OCI-LY1 (cell line): Measurements from ENCODE around the gene GFOD2.
A peak's percentile ranks its signal among the peaks of the same experiment; 100 is the strongest.

Source experiments
- H2AFZ ChIP-seq: fragments of 200-600 bp; sonication (generic), shearing (Covaris generic); 2 replicates; pipeline ENCODE4 v1.6.0; 2014; ENCODE audit warnings: antibody characterized with exemption, mild to moderate bottlenecking, low read length
- H3F3A ChIP-seq: fragments of 200-600 bp; sonication (generic), shearing (Covaris generic); 2 replicates; pipeline ENCODE4 v1.6.0; 2014; ENCODE audit warnings: mild to moderate bottlenecking, antibody characterized with exemption, low read length, moderate library complexity; ENCODE audit not compliant: insufficient read depth
- H3K27ac ChIP-seq: fragments of 200-600 bp; sonication (generic); 2 replicates; pipeline ENCODE4 v1.5.1; 2014; ENCODE audit warnings: low read length, mixed run types, mild to moderate bottlenecking, low read depth; ENCODE audit not compliant: poor library complexity, severe bottlenecking
- H3K27me3 ChIP-seq: fragments of 200-600 bp; sonication (generic); 2 replicates; pipeline ENCODE4 v1.6.0; 2014; ENCODE audit warnings: antibody characterized with exemption, mild to moderate bottlenecking, low read length, moderate library complexity; ENCODE audit not compliant: insufficient read depth
- H3K36me3 ChIP-seq: fragments of 200-600 bp; sonication (generic); 2 replicates; pipeline ENCODE4 v1.6.1; 2014; ENCODE audit warnings: mild to moderate bottlenecking, antibody characterized with exemption, low read length, moderate library complexity, mixed read lengths; ENCODE audit not compliant: insufficient read depth
- H3K4me1 ChIP-seq: fragments of 200-600 bp; sonication (generic); 2 replicates; pipeline ENCODE4 v1.5.1; 2014; ENCODE audit warnings: mild to moderate bottlenecking, low read length, moderate library complexity; ENCODE audit not compliant: insufficient read depth, severe bottlenecking
- H3K4me2 ChIP-seq: fragments of 200-600 bp; sonication (generic), shearing (Covaris generic); 2 replicates; pipeline ENCODE4 v1.6.1; 2014; ENCODE audit warnings: low read length
- H3K4me3 ChIP-seq: fragments of 200-600 bp; sonication (generic); 2 replicates; pipeline ENCODE4 v1.5.1; 2014; ENCODE audit warnings: low read length, low read depth, mild to moderate bottlenecking, mixed read lengths; ENCODE audit not compliant: poor library complexity, severe bottlenecking
- H3K79me2 ChIP-seq: fragments of 200-600 bp; shearing (Covaris generic); 2 replicates; pipeline ENCODE4 v1.6.1; 2016; ENCODE audit warnings: mixed run types, low read length, mixed read lengths; ENCODE audit not compliant: insufficient read depth
- H3K9ac ChIP-seq: fragments of 200-600 bp; sonication (generic), shearing (Covaris generic); 2 replicates; pipeline ENCODE4 v1.6.1; 2014; ENCODE audit warnings: mild to moderate bottlenecking, low read length, mixed read lengths
- H3K9me2 ChIP-seq: fragments of 200-600 bp; sonication (generic), shearing (Covaris generic); 2 replicates; pipeline ENCODE4 v1.6.1; 2014; ENCODE audit warnings: low read depth, mild to moderate bottlenecking, low read length, mixed read lengths
- H3K9me3 ChIP-seq: fragments of 200-600 bp; shearing (Covaris generic); 2 replicates; pipeline ENCODE4 v1.6.1; 2014; ENCODE audit warnings: low read length, mixed read lengths
- H4K20me1 ChIP-seq: fragments of 200-600 bp; sonication (generic), shearing (Covaris generic); 2 replicates; pipeline ENCODE4 v1.6.0; 2016; ENCODE audit warnings: mild to moderate bottlenecking, low read length; ENCODE audit not compliant: insufficient read depth
- CTCF ChIP-seq: fragments of 200-600 bp; sonication (generic), shearing (Covaris generic); IDR thresholded peaks from 2 replicates; pipeline ENCODE4 v1.5.1; 2017; ENCODE audit warnings: mild to moderate bottlenecking, antibody characterized with exemption, low read length, moderate library complexity, mixed read lengths
- EZH2 ChIP-seq: fragments of 200-600 bp; sonication (generic), shearing (Covaris generic); IDR thresholded peaks from 2 replicates; pipeline ENCODE4 v1.8.0; 2017; ENCODE audit warnings: borderline replicate concordance, mixed run types, mild to moderate bottlenecking, antibody characterized with exemption, low read length, moderate library complexity, mixed read lengths

Gene GFOD2

GRCh38 chr16:67719778-67720144, 645 bp upstream of the GFOD2 start:
- TF ChIP-seq EZH2: no peak
- TF ChIP-seq CTCF: no peak
- peak overlapping the region; percentile 81 for H3K9ac ChIP-seq
- peaks cover 36% of the 10 kb centered on the region for H3K4me1 ChIP-seq
- H3K27ac ChIP-seq: peak overlapping the region; percentile 61
- H3K36me3 ChIP-seq: no peaks in the 10 kb centered on the region; the same call in 1 of the 2 replicates
- H2AFZ ChIP-seq: no peak overlapping the region
- no peaks in the 10 kb centered on the region for H3K9me2 ChIP-seq
- no peaks in the 10 kb centered on the region for H3K9me3 ChIP-seq
- H3K4me3 ChIP-seq: peak overlapping the region; percentile 83
- H3K27me3 ChIP-seq: no peaks in the 10 kb centered on the region
- peak overlapping the region; percentile 94 for H3K4me2 ChIP-seq
- H3K79me2 ChIP-seq: peaks cover 36% of the 10 kb centered on the region
- no peaks in the 10 kb centered on the region; the same call in 1 of the 2 replicates for H3F3A ChIP-seq
- H4K20me1 ChIP-seq: no peaks in the 10 kb centered on the region

GRCh38 chr16:67718668-67719047, 458 bp downstream of the GFOD2 start:
- no peak overlapping the region for H2AFZ ChIP-seq
- H4K20me1 ChIP-seq: no peaks in the 10 kb centered on the region
- peaks cover 44% of the 10 kb centered on the region for H3K4me1 ChIP-seq
- no peak; the same call in 1 of the 2 replicates for TF ChIP-seq CTCF
- TF ChIP-seq EZH2: no peak
- H3K36me3 ChIP-seq: no peaks in the 10 kb centered on the region; the same call in 1 of the 2 replicates
- peaks cover 47% of the 10 kb centered on the region for H3K79me2 ChIP-seq
- peak overlapping the region; percentile 83 for H3K4me3 ChIP-seq
- H3K27me3 ChIP-seq: no peaks in the 10 kb centered on the region
- peak overlapping the region; percentile 94 for H3K4me2 ChIP-seq
- no peaks in the 10 kb centered on the region; the same call in 1 of the 2 replicates for H3F3A ChIP-seq
- H3K9ac ChIP-seq: peak overlapping the region; percentile 81
- H3K9me2 ChIP-seq: no peaks in the 10 kb centered on the region
- H3K9me3 ChIP-seq: no peaks in the 10 kb centered on the region
- H3K27ac ChIP-seq: no peak overlapping the region

- H3K4me3 ChIP-seq: no peak overlapping the region
- H2AFZ ChIP-seq: no peak overlapping the region
- no peak overlapping the region for H3K9ac ChIP-seq
- peaks cover 12% of the 10 kb centered on the region for H3K36me3 ChIP-seq
- no peaks in the 10 kb centered on the region; the same call in 1 of the 2 replicates for H3F3A ChIP-seq
- no peaks in the 10 kb centered on the region for H3K9me3 ChIP-seq
- H3K4me1 ChIP-seq: peaks cover 44% of the 10 kb centered on the region
- H3K27me3 ChIP-seq: no peaks in the 10 kb centered on the region
- peaks cover 63% of the 10 kb centered on the region for H3K79me2 ChIP-seq
- H4K20me1 ChIP-seq: no peaks in the 10 kb centered on the region
- no peak for TF ChIP-seq CTCF
- no peak for TF ChIP-seq EZH2
- peak overlapping the region; percentile 7; the same call in 1 of the 2 replicates for H3K4me2 ChIP-seq
- no peaks in the 10 kb centered on the region for H3K9me2 ChIP-seq
- H3K27ac ChIP-seq: peak overlapping the region; percentile 19
Observed at GRCh38 chr16:67716097-67716496, 3.0 kb downstream of the GFOD2 start.
